HL-60 (cell line): Measurements from ENCODE around the gene GRID1.

Source experiments
- CTCF ChIP-seq: IDR thresholded peaks from one replicate; pipeline ENCODE4 v1.5.1; 2011; ENCODE audit warnings: low read length, control low read depth, inconsistent platforms; ENCODE audit not compliant: insufficient read depth
- POLR2AphosphoS5 ChIP-seq: IDR thresholded peaks from 2 replicates; pipeline ENCODE4 v1.6.1; 2012; ENCODE audit warnings: low read depth
- REST ChIP-seq: IDR thresholded peaks from 2 replicates; pipeline ENCODE4 v1.6.1; 2012; ENCODE audit warnings: low read depth; ENCODE audit not compliant: insufficient replicate concordance
- SPI1 ChIP-seq: IDR thresholded peaks from 2 replicates; pipeline ENCODE4 v1.6.1; 2012; ENCODE audit warnings: low read depth, mild to moderate bottlenecking, borderline replicate concordance

- TF ChIP-seq POLR2AphosphoS5 (no peak), SPI1 (no peak), CTCF (peak; percentile 62), REST (no peak)
Observed at GRCh38 chr10:86178401-86179152, 188.0 kb downstream of the GRID1 start.
